HG03460 (cell line): ENCODE measurements around the gene CPEB2.
"Not testable (repeated sequence)": the region's sequence is repeated elsewhere in the genome, so short reads cannot be mapped to it uniquely, and the experiment has no call there.

ENCODE experiments used
- ATAC-seq: cut with Tn5 transposase; IDR thresholded peaks from one replicate; pipeline ENCODE4 v1.9.1; 2021; ENCODE audit not compliant: unreplicated experiment

CPEB2 gene

DNA sequence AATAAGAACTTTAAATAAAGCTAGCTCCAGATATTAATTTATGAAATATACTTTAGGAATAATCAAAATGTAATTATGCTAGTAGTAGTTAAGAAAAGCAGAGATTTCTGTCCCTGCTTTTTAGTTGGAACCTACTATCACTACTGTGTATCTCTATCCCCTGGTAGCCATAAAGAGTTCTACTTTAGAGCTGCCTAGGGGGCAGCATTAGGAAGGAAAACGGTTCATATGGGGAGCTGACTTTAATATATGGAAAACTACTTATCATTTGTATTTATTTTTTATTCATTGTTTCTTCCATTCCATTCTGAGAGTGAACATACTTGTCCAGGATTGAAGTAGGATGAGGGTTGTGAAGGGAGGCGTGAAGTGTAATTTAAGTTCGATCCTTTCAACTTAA lies 40.9 kb downstream of the CPEB2 start:
- ATAC-seq = no peak

DNA sequence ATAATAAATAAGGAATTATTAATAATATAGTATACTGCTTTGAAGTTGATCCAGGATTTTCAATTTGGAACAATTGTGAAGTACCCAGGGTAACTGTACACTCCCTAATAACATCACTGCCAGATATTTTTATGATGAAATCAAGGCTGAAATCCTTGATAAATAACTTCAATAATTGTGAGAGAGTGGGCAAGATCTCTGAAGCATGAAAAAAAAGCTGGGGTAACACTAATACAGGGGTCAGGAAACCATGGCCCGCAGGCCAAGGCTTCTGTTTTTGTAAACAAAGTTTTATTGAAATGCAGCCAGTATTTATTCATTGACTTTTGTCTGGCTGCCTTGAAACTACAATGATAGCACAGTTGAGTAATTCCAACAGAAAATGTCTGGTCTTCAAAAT lies 41.6 kb downstream of the CPEB2 start:
- ATAC-seq = no peak

DNA sequence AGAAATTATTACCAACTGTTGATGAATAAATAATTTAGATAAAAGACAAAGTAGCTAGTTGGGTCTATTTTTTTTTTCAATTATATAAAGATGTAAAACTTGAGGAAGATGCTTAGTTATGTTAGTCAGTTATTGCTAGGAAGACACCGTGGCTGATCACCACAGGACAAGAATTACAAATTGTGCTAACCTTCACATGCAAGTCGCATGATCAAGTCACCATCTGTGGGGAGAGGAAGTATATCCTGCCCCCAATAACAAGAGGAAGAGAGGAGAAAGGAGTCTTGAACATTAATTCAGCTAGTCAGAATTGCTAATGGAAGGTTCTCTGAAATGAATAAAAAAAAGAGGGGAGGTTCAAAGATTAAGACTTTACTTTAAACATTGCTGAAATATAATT lies 52.3 kb downstream of the CPEB2 start:
- no peak for ATAC-seq

DNA sequence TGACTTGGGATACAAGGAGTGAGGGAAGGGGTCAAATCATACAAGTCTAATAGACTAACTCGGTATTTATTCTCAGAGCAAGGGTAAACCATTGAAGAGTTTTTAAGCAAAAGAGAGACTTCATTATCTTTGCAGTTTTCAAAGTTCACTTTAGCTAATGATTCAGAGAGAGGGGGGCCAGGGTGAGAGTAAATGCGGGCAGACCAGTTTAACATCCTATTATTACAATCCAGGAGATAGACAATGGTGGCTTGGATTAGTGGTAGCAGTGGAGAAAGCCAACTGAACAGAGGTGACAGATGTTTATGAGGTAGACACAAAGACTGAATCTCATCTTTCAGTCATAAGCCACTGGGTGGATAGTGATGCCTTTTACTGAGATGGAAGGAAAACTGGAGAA lies 57.9 kb downstream of the CPEB2 start:
- ATAC-seq = no peak

DNA sequence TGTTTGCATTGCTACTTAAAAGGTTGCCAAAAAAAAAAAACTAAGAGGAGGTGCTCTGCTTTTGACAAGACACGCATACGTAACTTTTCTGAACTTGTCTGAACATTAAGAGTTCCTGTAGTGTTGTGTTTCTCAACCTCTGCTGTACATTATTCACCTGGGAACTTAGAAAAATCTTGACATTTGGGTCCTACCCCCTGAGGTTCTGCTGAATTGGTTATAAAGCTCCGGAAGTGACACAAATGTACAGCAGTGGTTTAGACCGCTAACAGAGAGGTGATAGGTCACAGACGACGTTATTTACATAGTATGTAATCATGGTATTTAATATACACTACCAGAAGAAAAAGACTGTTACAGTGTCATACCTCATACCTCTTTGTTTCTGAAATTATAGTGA lies 61.1 kb downstream of the CPEB2 start:
- no peak for ATAC-seq

DNA sequence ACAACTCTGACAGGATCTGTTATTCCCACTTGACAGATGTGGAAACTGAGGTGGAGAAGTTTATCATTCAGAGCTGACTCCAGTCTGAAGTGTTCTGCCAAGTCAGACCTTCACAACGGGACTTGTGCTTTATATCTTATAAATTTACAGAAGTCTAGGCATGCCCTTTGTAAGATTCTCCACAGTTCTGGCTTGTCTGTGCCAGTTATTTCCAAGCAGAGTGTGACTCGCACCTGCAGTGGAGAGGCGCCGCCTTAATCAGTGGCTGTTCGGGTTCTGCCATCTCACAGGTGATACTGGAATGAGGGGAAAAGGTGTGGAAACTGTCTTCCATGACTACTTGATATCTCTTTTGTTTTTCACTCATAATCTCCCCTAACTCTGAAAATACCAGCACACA lies 63.2 kb downstream of the CPEB2 start:
- ATAC-seq = no peak

DNA sequence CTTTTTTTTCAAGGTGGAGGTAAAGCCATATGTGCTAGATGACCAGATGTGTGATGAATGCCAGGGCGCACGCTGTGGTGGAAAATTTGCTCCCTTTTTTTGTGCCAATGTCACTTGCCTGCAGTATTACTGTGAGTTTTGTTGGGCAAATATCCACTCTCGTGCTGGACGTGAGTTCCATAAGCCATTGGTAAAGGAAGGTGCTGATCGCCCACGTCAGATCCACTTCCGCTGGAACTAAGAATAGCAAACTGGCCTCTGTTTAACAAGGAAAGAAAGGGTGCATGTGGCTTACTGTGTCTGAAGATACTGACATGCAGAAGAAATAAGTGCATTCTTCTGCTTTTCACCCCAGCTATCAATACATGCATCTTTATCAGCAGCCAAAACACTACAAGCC lies 63.9 kb downstream of the CPEB2 start:
- no peak for ATAC-seq

DNA sequence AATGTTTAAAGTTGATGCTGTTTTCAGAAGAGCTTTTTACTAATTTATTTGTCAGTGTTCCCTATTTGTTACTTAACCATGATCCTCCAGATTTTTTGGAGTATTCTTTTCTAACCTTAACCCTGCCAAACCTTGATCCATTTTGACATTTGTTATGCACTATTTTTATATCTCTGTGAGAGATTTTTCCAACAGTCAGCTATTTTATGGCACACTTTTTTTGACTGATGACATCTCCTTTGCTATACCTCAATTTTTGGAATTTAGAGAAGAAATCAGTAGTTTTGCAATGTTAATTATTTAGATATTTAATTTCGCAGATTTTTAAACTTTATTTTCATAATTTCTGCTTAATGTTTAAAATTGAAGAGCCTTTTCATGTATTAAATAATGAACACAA lies 66.0 kb downstream of the CPEB2 start:
- no peak for ATAC-seq

DNA sequence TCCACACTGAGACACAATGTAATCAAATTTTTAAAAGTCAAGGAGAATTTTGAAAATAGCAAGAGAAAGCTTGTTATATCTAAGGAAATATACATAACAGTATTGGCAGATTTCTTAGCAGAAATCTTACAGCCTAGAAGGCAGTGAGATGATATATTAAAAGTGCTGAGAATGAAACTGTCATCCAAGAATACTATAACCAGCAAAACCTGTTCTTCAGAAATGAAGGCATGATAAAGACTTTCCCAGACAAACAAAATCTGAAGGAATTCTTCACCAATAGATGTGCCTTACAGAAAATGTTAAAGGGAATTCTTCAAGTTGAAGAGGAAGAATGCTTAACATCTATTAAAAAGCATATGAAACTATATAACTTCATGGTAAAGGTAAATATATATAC lies 73.6 kb downstream of the CPEB2 start:
- ATAC-seq = no peak

DNA sequence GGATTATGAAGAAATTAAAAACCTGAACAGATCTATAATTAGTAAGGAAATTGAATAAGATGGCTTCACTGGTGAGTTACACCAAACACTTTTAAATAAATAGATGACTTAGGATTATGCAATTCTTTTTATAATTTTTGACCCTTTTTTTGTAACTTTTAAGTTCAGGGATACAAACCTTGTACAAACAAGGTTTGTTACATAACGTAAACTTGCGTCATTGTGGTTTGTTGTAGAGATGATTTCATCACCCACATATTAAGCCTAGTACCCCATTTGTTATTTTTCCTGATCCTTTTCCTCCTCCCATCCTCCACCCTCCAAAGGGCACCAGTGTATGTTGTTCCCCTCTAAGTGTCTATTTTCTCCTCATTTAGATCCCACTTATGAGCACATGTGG lies 75.7 kb downstream of the CPEB2 start:
- ATAC-seq = no peak

DNA sequence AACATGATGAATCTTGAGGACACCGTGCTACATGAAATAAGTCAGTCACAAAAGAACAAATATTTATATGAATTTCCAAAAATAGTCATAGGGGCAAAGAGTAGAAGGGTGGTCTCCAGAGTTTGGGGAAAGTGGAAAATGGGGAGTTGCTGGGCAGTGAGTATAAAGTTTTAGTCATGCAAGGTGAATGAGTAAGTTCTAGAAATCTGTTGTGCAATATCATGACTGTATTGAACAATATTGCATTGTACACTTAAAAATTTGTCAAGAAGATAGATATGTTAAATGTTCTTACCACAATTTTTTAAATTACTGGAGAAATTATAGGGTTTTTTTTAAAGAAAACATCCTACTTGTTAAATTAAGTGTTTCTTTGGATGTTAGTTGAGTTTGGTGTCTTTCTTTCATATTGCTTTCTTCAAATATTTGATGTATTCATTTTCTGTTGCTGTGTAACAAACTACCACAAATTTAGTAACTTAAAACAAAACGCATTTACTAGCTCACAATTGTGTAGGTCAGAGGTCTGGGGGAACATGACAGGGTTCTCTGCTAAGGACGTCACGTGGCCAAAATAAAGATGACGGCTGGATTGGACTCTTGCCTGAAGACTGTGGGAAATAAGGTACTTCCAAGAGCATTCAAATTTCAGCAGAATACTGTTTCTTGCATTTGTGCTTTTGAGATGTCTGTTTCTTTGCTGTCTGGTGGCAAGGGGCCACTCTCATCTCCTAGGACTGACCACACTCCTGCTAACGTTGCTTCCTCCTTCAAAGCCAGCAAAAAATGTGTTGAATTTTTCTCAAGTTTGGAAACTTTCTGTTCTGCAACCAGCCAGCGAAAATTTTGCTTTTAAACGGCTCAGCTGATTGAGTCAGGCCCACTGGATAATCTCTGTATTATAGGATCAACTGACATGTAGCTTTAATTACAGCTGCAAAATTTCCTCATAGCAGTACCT lies 76.7 kb downstream of the CPEB2 start:
- ATAC-seq = no peak

DNA sequence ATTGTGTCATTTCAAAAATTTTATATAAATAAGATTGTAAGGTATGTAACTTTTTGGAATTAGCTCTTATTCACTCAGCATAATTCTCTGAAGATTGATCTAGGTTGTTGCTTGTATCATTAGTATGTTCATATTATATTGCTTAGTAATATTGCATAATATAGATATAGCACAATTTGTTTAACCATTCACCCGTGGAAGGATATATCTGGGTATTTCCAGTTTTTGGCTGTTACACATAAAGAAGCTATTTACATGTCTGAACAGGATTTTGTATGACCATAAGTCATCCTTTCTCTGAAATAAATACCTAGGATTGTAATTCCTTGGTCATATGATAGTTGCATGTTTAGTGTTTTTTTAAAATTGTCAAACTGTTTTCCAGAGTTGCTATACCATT lies 82.5 kb downstream of the CPEB2 start:
- no peak for ATAC-seq

DNA sequence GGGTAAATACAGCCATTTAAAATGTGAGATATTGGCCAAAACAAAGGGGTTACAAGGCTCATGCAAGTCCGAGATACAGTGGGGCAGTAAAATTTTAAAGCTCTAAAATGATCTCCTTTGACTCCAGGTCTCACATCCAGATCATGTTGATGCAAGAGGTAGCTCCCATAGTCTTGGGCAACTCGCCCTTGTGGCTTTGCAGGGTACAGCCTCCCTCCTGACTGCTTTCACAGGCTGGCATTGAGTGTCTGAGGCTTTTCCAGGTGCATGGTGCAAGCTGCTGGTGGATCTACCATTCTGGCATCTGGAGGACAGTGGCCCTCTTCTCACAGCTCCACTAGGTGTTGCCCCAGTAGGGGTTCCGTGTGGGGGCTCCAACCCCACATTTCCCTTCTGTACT lies 83.5 kb downstream of the CPEB2 start:
- not testable (repeated sequence) for ATAC-seq

DNA sequence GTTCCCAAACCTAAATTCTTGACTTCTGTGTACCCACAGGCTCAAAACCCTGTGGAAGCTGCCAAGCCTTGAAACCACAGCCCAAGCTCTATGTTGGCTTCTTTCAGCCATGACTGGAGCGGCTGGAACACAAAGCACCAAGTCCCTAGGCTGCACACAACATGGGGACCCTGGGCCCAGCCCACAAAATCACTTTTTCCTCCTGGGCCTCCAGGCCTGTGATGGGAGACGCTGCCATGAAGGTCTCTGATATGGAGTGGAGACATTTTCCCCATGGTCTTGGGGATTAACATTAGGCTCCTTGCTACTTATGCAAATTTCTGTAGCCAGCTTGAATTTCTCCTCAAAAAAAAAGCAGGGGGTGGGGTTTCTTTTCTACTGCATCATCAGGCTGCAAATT lies 84.0 kb downstream of the CPEB2 start:
- not testable (repeated sequence) for ATAC-seq

DNA sequence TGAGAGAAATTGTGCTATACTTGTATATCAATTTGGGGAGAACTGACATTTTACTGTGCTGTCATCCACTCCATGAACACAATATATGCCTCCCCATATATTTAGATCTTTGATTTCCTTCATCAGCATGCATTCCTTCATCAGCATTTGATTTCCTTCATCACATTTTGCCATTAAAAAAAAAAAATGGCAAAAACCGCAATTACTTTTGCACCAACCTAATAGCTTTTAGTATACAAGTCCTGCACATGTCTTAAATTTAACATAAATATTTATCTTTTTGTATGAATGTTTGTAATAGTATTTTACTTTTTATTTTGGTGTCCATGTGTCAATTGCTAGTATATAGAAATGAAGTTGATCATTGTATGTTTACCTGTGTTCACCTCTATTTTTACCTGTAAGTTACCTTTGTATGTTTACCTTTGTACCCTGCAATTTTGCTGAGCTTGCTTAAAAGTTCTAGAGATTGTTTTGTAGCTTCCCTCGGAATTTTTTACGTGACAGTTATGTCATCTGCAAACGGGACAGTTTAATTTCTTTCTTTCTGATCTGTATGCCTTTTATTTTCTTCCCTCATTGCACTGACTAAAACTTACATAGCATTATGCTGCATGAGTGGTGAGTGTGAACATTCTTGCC lies 86.2 kb downstream of the CPEB2 start:
- no peak for ATAC-seq

DNA sequence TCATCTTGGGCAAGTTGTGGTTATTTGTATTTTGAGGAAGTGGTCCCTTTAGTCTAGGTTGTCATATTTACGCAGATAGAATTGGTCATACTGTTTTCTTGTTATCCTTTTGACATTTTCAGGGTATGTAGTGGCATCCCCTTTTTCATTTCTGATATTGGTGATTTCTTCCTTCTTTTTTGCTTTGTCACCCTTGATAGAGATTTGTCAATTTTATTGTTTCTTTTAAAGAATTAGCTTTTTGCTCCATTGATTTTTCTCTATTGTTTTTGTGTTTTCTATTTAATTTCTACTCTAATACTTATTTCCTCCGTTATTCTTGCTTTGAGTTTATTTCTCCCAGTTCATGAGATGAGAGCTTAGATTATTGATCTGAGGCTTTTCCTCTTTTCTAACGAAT lies 87.7 kb downstream of the CPEB2 start:
- ATAC-seq = no peak

DNA sequence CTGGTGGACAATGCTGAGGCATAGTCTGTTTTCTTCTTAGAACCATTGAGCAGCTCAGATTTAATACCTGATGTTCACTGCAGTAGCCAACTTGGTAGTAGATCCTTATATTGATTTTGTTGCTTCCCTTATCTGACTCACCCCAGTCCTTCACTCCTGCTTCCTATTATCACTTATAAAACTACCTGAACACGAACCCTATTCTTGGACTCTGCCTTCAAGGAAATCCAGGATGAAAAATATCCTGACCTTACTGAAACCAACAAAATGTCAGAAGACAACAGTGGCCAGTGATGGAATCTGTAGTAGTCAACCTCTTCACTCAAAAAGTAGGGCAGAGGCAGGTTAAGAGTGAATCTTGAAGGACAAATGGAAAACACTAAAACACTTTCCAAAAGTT lies 98.1 kb downstream of the CPEB2 start:
- no peak for ATAC-seq

DNA sequence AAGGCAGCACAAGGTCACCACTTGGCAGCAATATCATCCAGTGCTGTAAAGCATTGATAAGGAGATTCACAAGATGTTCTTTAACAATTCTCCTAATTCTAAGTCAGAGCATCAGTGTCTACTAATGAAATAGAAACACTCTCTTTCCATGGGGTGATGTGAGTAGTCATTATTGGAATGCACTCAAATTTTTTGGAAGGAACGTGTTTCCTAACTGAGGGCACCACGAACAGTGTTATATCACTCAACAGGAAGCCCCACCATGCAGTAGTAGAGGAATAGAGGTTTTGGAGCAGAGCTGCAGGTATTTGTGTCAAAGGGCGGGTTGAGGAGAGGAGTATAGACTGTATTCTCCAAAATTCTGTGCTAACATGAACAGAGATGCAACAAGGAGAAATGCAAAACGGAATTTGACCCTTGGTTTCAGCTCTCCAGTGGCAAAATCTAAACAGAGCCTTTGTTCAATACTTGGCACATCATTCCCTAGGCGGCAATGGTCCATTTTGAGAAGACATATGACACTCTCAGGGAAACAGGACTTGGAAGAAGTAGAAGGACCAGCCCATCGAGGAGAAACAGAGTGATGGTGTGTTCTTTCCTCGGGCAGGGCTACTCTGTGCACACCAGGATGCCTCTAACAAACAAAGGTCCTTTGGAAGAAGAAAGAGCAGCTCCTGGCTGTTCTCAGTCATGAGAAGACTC lies 98.9 kb downstream of the CPEB2 start:
- ATAC-seq = no peak

DNA sequence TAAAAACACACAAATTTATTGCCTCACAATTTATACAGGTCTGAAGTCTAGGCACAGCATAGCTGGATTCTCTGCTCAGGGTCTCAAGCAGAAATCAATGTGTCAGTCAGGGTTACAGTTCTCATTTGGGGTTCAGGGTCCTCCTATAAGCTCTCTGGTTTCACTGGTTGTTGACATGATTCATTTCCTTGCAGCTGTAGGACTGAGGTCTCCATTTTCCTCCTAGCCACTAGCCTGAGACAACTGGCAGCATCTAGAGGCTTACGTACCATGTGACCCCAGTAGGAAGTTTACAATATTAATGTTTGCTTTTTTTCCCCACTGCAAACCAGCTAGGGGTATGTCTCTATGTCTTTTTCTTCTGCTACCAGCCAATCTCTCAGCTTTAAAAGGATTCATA lies 102.5 kb downstream of the CPEB2 start:
- ATAC-seq = no peak

DNA sequence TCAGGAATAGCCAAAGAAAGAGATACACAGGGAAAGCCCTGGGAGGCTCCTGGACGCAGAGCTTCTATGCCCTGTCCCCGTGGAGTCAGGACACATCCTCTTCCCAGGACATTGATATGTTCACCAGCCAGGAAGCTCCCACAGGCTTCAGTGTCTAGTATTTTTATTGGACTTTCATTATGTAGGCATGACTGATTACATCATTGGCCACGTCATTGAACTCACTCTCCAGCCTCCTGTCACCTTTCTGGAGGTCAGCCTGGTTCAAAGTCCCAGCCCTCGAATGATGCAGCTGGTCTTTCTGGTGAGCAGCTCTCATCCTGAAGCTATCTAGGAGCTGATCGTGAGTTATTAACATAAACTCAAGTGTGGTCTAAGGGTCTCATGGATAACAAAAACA lies 104.1 kb downstream of the CPEB2 start:
- ATAC-seq = no peak

DNA sequence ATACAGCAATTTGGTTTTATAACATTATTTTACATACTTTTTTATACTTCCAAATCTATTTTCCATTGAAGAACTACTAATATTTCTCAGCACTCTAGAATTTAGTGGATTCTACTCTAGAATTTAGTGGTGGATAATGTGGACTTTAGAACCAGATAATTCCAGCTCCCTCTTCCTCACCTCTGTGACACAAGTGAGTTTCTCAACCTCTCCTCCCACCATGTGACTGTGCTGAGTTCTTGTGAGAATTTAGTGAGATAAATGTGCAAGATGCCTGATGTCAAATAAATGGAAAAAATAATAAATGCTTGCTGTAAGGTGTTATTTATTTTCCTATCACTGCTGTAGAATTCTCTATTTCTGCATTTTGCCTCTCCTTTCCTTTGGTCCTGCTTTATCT lies 107.3 kb downstream of the CPEB2 start:
- ATAC-seq = no peak

DNA sequence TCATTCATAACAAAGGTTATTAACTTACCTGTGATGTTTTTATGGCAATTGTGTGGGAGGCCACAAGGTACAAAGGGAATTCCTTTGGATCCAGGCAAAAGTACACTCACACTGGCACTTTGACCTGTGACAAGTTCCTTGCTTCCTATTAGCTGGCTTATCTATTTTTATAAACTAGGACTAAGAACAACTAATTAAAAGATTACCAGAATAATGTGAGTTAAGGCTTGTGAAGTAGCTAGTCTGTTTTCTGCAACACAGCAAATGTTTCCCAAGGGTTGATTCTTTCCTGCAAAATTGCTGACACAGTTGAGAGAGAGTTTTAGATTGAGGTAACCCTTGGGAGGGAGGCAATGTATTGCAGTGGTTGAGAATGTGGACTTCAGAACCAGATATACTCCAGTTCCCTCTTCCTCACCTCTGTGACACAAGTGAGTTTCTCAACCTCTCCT lies 107.9 kb downstream of the CPEB2 start:
- no peak for ATAC-seq
